ENCODE measurements around the gene WIPF2.

- no peak for TF ChIP-seq CTCF (IDR thresholded peaks at IDR 0.05; ENCODE audit: control extremely low read depth in 1 of 3, insufficient read depth in 1 of 3, low read depth in 1 of 3, low read length in 3 of 3)
- TF ChIP-seq KDM1A (IDR thresholded peaks at IDR 0.05; ENCODE audit: borderline replicate concordance, low read length) = no peak
- no peak for TF ChIP-seq POU5F1 (IDR thresholded peaks at IDR 0.05; ENCODE audit: low read depth, low read length)
- no peak for TF ChIP-seq RFX5 (IDR thresholded peaks at IDR 0.05; ENCODE audit: borderline replicate concordance, low read depth, low read length)
- TF ChIP-seq, protein P1, sequence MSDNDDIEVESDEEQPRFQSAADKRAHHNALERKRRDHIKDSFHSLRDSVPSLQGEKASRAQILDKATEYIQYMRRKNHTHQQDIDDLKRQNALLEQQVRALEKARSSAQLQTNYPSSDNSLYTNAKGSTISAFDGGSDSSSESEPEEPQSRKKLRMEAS (IDR thresholded peaks at IDR 0.05) = no peak
- TF ChIP-seq POLR2A (IDR thresholded peaks at IDR 0.05; ENCODE audit: control extremely low read depth in 1 of 2, low read depth in 2 of 2, low read length in 2 of 2) = no peak
- TF ChIP-seq POLR2AphosphoS5 (IDR thresholded peaks at IDR 0.05; ENCODE audit: low read depth, low read length) = no peak
- no peak for TF ChIP-seq EGR1 (IDR thresholded peaks at IDR 0.05; ENCODE audit: borderline replicate concordance, low read depth, low read length)
- no peak for TF ChIP-seq CBX8 (IDR thresholded peaks at IDR 0.05; ENCODE audit: borderline replicate concordance, low read depth, low read length)
- no peak for TF ChIP-seq TCF12 (IDR thresholded peaks at IDR 0.05; ENCODE audit: low read depth, low read length)
- no peak for TF ChIP-seq EZH2 (IDR thresholded peaks at IDR 0.05; ENCODE audit: low read depth, low read length, severe bottlenecking)
Measured at GRCh38 chr17:40224718-40225550, 5.8 kb downstream of the WIPF2 start.
